Bronchial epithelial cell (primary cell): Measurements from ENCODE around the gene RHBDD1. TPM values are rescaled to one million over a fixed set of nuclear protein-coding genes. Genes with fewer than 3 reads are reported as not detected.
"Not testable (repeated sequence)": the region's sequence is repeated elsewhere in the genome, so short reads cannot be mapped to it uniquely, and the experiment has no call there.

Source experiments
- DNase-seq: peaks from one replicate; pipeline ENCODE4 v3.0.0-alpha.2; 2010; ENCODE audit warnings: low read depth
- FAIRE-seq: peaks from 2 replicates; lab custom pipeline; 2011; peaks lifted over from hg19 to GRCh38; lab: Jason Lieb, UNC
- H3K27me3 ChIP-seq: 2 replicates; pipeline ENCODE4 v1.5.1; 2011; ENCODE audit warnings: low read length; ENCODE audit not compliant: control insufficient read depth, insufficient read depth
- H3K36me3 ChIP-seq: 2 replicates; pipeline ENCODE4 v1.5.1; 2011; ENCODE audit warnings: low read length; ENCODE audit not compliant: control insufficient read depth, insufficient read depth
- H3K4me3 ChIP-seq: 2 replicates; pipeline ENCODE4 v1.5.1; 2011; ENCODE audit warnings: mild to moderate bottlenecking, low read depth, low read length, control low read depth
- total RNA-seq: library from RNA; depleted of rRNA; stranded (reverse); fragments of >200 nt; gene quantifications from 2 replicates; pipeline ENCODE4 v1.2.1, GENCODE V29; 2014
- TF ChIP-seq, protein P1 (sequence below): IDR thresholded peaks from 2 replicates; pipeline ENCODE4 v1.5.1; 2011; ENCODE audit warnings: mild to moderate bottlenecking, moderate library complexity, low read length, control low read depth, inconsistent platforms; ENCODE audit not compliant: insufficient read depth, severe bottlenecking

Gene RHBDD1
- total RNA-seq, 1 donor from 2014 or later, result 29.7 TPM

DNA sequence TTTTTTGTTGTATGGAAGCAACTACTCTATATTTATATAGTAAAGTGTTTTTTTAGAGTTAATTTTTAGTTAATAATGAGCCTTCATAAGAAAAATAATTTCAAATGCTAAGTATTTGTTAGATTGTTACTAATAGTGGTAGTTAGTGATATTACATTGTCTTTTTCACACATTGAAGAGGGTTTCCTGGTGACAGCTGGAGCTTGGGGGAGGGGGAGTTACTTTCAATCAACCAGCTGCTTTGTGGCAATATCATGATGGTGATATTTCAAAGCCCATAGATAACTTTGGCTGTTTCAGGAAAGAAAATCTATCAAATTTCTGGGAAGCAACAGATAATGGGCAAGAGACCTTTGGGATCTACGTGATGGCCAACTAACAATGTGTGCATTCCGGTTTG lies 4.1 kb downstream of the RHBDD1 start:
- no peak for FAIRE-seq
- no peak overlapping the region for H3K4me3 ChIP-seq

DNA sequence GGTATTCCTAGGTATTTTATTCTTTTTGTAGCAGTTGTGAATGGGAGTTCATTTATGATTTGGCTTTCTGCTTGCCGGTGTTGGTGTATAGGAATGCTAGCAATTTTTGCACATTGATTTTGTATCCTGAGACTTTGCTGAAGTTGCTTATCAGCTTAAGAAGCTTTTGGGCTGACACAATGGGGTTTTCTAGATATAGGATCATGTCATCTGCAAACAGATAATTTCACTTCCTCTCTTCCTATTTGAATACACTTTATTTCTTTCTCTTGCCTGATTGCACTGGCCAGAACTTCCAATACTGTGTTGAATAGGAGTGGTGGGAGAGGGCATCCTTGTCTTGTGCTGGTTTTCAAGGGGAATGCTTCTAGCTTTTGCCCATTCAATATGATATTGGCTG lies 7.1 kb downstream of the RHBDD1 start:
- not testable (repeated sequence) for DNase-seq, H3K4me3 ChIP-seq, H3K36me3 ChIP-seq, H3K27me3 ChIP-seq, FAIRE-seq

More for the DNA sequence above, 4.1 kb downstream of the RHBDD1 start:
- no peaks in the 10 kb centered on the region for H3K27me3 ChIP-seq
- TF ChIP-seq, protein P1, sequence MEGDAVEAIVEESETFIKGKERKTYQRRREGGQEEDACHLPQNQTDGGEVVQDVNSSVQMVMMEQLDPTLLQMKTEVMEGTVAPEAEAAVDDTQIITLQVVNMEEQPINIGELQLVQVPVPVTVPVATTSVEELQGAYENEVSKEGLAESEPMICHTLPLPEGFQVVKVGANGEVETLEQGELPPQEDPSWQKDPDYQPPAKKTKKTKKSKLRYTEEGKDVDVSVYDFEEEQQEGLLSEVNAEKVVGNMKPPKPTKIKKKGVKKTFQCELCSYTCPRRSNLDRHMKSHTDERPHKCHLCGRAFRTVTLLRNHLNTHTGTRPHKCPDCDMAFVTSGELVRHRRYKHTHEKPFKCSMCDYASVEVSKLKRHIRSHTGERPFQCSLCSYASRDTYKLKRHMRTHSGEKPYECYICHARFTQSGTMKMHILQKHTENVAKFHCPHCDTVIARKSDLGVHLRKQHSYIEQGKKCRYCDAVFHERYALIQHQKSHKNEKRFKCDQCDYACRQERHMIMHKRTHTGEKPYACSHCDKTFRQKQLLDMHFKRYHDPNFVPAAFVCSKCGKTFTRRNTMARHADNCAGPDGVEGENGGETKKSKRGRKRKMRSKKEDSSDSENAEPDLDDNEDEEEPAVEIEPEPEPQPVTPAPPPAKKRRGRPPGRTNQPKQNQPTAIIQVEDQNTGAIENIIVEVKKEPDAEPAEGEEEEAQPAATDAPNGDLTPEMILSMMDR, result no peak
- DNase-seq, result no peak
- H3K36me3 ChIP-seq, result no peaks in the 10 kb centered on the region

DNA sequence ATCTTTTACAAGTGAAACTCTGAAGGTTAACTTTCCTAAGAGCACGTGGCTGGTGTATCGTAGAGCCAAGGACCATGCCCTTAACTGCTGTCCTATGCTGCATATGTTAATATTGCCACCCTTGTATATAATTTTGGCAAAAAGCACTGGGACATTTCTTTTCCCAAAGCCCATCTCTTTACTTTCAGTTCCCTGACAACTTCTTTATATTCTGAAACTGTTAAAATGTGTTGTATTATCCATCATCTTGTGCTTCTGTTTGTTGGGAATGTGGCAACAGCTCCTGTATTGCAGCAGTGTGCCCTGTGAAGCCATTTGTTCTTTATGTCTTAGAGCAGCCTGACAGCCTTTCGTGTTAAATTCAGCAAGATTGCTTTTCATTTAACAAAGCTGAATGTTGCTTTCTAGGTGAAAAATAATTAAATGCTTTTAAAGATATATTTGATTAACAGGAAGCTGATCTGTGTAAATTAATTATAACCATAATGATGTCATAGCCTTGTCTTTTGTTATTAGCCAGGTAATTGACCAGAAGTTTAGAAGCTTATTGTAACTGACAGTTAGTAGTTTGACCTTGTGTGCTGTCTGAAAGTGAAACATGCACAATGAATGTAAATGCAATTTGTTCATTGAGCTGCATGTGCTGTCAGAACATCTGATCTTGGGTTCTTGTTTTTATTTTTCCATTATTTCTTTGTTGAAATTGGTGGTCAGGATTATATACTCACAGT lies 9.7 kb downstream of the RHBDD1 start:
- H3K27me3 ChIP-seq, result no peaks in the 10 kb centered on the region
- no peak for FAIRE-seq
- DNase-seq, result no peak
- H3K36me3 ChIP-seq, result peaks cover 1% of the 10 kb centered on the region
- H3K4me3 ChIP-seq, result no peak overlapping the region
- TF ChIP-seq, protein P1, result no peak

- peaks cover 1% of the 10 kb centered on the region for H3K36me3 ChIP-seq
- no peaks in the 10 kb centered on the region for H3K27me3 ChIP-seq
- no peak overlapping the region for H3K4me3 ChIP-seq
- DNase-seq (no peak), FAIRE-seq (no peak)
- TF ChIP-seq, protein P1, result no peak
Measured at GRCh38 chr2:226847090-226847489, 11.2 kb downstream of the RHBDD1 start.

DNA sequence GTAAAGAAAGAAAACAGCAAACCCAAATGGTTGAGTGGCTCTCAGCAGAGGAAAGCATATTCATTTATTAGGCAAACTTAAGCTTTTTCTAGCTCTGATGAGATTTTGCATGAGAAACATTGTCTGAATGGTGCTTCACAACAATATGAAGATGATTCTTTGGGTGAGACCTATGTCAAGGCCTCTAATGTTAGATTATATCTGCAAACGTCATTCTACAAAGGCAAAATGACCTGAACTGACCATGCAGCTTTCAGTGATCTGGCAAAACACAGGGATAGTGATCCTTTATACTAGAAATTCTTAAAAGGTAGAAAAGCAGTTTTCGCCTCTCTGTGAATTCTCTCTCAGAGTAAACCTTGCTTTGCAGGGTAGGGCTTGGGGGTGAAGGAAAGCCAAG lies 11.7 kb downstream of the RHBDD1 start:
- TF ChIP-seq, protein P1, result no peak
- H3K27me3 ChIP-seq, result no peaks in the 10 kb centered on the region
- FAIRE-seq (no peak), DNase-seq (no peak)
- H3K4me3 ChIP-seq, result no peak overlapping the region
- peaks cover 1% of the 10 kb centered on the region for H3K36me3 ChIP-seq

DNA sequence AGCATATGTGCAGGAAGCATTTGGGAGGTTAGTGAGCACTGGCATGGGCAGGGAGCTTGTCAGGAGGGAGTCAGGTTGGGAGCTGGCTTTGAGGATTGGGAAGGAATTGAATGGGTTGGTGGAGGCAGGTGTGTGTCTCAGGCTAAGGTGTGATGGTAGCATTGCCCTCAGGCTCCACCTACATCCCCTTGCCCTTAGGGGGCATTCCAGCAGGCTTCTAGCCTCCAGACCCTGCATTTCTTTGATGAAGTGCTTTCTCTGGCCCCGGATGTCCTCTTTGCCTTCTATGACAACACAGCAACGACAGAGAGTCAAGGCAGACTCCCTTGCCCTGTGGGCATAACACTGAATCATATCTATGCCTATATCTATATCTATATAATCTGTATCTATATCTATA lies 13.5 kb downstream of the RHBDD1 start:
- no peaks in the 10 kb centered on the region for H3K27me3 ChIP-seq
- TF ChIP-seq, protein P1, result no peak

More for the DNA sequence above, 13.5 kb downstream of the RHBDD1 start:
- DNase-seq (no peak), FAIRE-seq (no peak)
- peaks cover 1% of the 10 kb centered on the region for H3K36me3 ChIP-seq
- no peak overlapping the region for H3K4me3 ChIP-seq
